TTC549 (cell line): ENCODE results near the gene ITPK1.

Experiments
- FAIRE-seq: peaks from 2 replicates; lab custom pipeline; 2012; peaks lifted over from hg19 to GRCh38; lab: Jason Lieb, UNC

The ITPK1 gene

DNA sequence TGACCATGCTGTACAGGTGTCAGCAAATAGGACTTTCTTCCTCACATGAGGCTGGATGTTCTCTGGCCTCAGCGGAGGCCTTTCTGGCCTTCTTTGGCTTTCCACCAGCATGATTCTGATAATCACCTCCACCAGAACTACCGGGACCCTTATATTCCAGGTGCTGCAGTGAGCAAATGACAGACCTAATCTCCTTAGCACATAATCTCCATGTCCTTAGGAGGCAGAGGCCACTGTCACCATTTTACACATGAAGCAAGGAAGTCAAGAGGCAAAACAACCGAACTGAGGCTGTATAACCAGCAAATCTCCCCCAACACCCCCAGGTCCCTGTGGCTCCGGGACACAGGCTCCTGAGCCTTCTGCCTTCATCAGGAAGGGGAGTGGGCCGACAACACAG, 91.2 kb downstream of the ITPK1 start:
- no peak for FAIRE-seq

DNA sequence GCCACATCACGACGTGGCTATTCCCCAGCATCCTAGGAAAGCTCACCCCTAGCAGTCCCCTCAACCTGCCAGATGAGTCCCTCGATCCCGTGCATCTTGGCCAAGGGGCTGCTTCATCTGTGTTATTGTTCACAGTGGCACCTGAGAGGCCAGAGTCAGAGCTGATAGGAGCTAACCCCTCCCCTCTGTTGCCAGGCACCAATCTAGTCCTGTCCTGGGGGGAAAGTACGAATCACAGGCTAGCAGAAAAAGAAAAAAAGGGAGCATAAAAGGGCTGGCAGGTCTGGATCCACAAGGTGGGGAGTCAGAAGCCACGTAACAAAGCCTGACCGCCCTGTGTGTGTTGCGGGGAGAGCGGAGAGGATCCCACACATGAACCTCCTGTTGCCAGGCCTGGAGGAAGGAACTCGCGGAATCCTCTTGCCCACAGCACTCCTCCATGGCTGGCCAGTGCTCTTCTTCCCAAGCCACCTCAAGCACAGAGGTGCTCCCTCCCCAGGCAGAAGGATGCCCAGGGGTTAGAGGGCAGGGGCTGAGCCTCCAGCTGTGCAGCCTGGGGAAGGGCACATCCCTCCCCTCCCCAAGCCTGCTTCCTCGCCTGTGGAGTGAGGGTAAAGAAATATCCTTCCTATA, 91.8 kb downstream of the ITPK1 start:
- FAIRE-seq, result no peak

DNA sequence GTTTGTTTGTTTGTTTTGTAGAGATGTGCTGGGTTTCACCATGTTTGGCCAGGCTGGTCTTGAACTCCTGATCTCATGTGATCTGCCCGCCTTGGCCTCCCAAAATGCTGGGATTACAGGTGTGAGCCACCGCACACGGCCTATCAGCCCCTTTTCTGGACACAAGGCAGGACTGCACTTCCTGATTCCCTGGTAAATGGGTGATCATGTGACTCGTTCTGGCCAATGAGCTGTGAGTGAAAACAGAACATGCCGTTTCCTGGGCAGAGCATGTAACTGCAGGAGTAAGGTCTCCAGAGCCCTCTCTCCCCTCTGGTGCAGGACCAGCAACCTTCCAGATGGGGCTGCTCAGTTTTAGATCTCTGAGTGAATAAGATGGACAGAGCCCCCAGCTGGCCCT, 92.7 kb downstream of the ITPK1 start:
- no peak for FAIRE-seq

DNA sequence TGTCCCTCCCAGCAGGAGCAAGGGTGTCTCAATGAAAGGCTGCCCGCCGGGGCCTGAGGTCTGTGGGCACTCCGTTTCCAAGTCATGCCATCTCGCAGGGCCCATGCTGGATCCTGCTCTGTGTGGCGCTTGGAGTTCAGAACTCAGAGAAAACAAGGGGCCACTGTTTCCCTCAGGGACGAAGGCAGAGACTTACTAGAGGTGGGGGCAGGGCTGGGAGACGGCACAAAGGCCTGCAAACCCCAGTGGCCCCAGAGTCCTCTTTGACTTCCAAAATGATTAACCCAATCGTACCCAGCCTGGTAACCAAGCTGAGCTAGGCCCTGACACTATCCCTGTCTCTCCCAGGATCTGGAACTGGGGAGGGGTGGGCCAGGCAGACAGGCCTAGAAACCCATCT, 95.8 kb downstream of the ITPK1 start:
- FAIRE-seq, result no peak

DNA sequence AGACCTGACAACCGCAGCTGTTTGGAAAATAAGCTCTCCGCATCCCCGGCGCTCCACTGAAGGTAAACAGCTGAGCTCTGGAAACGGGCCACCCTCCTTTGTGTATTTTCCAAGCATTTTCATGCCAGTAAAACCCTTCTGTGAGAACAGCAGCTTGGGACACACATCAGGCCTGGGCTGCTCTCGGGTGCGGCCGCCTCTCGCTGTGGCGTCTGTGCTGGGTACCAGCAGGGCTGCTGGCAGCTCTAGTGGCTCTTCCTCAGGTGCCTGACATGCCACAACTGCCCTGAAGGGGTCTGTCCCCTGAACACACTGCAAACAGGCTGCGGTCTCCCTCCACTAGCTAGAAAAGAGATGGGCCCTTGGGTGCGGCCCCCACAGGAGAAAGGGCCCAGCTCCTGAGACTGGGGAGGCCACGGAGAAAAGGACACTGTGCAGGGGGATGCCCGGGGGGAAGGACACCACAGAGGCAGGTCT, 96.3 kb downstream of the ITPK1 start:
- FAIRE-seq, result no peak

DNA sequence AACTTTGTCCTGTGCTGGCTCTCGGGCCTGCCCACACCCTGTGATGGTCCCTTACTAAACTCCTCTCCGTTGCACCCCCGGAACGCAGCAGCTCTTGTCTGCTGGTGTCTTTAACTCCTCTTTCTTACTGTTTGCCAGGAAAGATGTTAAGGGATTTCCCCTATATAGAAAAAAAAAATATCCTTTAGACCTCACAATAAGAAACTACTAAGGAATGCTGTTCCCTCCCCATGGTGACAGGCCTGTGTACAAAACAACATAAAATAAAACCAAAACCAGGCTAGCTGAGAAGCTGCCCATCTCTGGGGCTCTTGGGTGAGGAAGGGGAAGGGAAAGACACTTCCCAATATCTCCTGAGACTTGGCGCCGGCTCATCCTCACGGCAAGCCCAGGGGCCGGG, 97.4 kb downstream of the ITPK1 start:
- FAIRE-seq, result no peak

DNA sequence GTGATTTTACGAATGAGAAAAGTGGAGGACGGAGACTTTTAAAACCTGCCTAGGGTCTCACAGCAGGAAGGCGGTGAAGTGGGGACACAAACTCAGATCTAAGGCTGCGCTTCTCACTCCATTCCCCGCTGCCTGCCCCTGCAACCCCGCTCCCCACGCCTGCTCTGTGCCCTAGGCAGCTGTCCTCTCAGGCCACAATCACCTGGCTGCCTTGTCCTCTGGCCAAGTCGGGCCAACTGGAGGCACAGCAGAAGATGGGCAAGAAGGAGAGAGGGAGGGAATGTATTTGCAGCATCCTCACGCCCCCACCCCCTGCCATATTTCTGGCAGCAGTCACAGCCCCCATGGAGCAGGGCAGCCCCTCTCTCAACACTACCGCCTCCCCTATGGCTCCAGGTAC, 97.8 kb downstream of the ITPK1 start:
- FAIRE-seq, result no peak

DNA sequence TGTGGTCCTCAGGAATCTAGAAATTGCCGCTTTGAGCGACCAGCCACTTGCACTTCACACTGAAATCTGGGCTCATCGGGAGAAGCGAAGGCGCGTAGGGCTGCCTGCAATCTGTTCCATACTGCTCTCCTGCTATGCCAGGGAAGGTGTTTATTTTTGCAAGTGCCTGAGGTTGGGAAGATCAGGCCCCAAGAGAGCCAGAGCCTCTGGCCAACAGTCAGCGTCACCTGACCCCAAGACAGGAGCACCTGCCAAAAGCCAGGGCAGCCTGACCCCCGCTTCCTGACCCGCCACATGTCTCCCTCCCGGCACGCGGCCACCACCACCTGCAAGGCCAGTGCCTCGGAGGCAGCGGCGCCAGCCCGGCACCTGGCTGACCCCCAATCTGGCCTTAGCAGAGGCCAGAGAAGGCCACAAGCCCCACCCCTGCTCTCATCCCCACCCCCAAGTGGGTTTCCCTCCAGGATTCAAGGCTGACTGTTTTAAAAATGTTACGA, 98.4 kb downstream of the ITPK1 start:
- no peak for FAIRE-seq

DNA sequence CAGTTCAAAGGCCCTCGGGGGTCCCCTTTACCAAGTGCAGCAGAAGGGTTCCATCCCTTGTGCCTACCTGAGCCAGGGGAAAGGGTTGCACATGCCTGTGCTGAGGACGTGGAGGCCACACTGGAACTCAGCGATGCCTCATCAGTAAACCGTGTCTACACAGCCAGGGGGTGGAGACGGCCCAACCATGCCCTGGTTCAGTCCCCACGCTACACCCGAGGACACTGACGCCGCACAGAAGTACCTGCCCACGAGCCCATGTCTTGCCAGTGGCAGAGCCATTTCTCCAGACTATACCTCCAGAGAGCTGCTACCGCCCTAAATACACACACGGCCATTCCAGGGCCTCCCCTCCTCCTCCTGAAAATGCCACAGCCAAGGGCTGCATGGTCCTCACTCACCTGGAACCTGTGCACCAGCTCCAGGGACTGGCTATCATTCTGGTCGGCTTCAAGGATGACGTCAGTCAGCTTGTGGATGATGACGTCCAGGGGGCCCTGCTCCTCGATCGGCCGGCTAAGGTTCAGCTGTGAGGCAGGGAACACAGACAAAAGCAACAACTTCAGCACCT, 99.4 kb downstream of the ITPK1 start:
- no peak for FAIRE-seq

DNA sequence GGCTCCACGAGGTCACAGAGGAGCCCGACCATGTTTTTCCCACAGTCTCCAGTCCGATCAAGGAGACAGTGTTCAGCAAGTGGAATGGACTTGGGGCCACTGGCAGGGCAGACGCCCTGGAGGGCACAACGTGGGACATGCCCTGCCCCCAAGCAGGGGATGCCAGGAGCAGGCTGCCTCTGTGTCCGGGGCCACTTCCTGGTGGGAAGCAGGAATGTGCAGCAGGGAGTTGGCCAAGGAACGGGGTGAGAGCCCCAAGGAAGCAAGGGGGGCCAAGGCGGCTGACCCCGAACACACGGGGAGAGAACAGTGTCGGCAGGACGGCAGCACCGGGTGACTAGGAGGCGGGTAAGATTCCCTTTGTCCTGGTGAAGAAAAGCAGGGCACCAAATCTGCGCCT, 100.2 kb downstream of the ITPK1 start:
- FAIRE-seq, result no peak

DNA sequence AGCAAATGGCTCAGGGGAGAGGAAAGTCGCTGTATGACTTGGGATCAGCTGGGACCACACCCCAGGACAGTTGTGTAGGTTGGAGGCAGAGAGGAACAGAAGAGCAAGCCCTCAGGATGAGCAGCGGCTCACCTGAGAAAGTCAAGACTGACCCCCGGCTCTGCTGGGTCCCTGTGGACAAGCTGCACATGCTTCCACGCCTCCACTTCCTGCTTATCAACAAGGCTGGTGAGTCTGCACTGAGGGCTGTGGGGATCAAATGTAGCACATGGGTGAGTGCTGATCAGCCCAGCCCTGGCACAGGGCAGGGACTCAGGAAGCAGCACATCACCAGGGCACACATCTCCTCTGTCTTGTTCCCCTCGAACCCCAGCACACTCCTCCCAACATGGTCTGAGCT, 100.7 kb downstream of the ITPK1 start:
- FAIRE-seq, result no peak

DNA sequence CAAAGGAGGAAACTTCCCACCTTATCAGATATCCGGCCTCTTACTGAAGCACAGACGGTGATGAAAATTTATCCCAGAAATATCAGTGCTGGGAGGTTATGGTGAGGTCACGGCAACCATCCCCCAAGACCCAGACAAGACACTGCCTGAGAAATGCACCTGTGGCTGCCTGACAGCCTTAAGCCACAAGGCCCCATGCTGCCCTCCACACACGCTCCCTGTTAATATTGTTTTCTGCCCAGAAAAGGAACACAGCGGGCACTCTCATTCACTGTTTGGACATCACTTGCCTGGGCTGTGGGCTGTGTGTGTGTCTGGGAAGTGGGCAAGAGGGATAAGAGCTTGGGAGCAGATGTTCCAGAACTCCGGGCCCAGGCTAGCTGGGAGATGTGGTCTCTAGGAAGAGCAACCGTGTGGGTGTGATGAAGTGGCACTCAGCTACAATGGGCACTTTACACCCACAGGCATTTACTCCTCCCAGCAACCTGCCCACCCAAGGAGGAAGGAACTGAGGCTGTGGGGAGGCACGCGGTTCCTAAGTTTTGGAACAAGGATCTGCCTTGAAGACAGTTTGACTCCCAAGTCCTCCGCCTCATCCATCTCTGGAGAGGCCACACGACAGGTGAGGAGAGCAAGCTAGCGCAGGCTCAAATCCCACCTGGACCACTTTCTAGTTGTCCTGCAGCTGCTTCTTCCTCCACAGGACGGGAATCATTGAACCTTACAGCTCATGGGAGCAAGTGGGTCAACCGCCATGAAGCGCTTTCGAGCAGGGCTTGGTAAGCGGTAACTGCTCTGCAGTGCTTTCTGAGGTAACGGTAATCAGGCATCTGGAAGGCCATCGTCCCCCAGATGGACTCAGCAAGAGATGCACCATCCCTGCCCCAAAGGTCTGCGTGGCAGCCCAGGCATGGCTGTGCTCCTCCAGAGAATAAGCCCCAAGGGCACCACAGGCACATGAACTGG, 101.4 kb downstream of the ITPK1 start:
- FAIRE-seq, result no peak

DNA sequence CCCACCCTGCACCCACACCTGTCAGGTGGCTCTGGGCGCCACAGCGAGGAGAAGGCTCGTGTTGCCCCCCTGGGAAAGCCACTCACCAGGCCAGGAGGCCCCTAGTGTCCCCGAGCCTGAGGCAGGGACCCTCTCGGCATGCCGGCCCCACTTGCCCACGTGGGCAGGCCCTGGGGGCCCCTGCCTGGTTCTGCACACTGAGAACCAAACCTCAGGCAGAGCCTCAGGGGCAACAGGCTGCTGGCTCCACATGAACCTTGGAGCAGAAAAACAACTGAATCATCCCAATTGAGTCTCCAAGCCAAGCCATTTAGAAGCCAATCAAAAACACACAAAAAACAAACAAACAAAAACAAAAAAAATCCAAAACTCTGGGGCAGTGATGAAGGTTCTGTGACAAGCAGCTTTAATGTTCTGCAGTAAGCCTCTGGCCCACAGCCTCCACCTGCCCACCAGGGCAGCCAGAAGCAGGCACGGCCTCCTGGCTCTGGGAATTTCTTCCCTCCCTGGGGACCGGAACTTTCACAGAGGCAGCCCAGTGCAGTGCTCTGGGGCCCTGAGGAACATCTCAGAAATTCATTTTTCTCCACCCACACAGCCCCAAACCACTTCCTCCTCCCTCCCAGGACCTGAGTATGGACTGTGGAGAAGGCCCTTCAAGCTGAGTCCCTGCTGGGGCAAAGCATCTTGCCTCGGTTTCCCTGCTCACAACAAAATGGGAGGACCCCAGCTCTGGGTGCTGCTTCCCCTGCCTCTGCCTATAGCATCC, 102.6 kb downstream of the ITPK1 start:
- FAIRE-seq, result no peak

DNA sequence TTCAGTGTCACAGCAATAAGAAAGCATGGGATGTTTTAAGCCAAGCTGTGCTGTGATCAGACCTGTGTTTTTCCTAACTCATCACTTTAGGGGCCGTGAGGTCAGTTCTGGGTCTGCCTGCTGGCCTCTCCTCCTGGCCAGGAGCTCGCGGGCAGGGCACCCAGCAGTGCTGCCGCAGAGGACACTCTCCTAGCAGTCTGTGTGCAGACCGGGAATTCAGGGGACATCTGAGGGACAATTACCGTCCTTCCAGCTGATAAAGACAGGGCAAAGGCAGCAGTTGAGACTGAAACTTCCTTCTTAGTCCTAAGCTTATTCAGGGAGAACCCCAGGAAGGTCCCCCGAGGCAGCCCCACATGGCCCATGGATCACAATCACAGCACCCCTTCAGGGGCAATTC, 103.2 kb downstream of the ITPK1 start:
- FAIRE-seq, result no peak

DNA sequence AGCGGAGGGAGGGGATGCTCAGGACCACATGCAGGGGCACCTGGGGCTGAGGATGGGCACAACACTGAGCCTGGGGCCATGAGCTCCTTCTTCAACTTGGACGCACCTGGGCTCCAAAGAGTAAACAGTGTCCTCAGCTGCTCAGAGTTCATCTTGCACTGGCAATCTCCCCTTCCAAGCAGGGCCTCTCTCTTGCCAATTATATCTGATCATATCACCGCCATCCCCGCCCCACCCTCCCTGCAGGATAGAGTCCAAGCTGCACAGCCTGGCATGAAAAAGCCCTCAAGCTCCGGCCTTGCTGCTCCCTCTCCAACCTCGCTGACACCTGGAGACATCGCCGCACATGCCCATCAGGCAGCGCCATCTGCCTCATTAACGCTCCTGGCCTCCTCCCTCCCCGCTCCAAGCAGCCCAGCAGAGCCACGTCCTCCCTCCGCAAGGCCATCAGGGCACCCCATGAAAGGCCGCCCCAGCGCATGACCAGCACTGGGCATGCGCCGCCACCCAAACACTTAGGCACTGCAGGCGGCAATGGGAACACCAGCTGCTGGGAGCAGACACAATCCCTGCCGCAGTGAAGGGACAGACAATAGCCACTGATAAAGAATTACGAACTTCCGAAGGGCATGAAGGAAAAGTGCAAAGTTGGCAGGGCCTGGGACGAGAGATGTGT, 103.9 kb downstream of the ITPK1 start:
- FAIRE-seq, result no peak

DNA sequence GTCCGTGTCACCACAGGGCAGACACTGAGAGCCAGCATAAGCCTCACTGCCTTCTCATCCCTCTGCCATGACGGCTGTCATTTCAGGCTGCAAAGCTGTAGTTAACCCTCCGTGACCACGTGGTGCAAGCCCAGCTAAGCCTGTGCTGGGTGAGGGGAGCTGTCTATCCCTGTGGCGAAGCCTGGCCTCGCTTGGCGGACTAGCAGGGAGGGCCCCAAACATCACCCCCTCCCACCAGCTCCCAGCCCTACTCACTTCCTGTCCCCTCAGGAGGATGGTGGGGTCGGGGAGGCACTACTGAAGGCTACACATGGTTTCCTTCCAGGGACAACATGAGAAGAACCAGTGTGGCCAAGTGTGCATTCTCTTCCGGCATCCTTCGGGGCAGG, 104.6 kb downstream of the ITPK1 start:
- FAIRE-seq, result no peak

DNA sequence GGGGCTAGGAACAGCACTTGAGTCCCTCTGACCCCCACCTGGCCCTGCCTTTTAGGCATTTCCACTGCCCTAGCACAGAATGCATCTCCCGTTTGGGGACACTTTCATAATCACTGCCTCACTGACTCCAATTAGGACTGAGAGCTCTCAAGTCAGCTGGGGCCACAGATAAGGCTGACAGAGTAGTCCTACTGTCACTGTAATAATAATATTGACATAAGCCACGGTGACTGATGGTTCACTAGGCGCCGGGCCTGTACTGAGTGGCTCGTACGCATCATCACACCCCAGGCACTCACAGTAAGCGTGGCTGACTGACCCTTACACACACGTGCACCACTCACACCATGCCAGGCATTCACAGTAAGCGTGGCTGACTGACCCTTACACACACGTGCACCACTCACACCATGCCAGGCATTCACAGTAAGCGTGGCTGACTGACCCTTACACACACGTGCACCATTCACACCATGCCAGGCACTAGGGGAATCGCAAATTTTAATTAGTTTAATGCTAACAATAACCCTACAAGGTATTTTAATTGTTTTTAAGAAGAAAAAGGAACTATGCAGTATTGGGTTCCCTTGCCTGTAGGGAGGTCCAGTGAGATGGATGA, 105.1 kb downstream of the ITPK1 start:
- FAIRE-seq, result no peak

DNA sequence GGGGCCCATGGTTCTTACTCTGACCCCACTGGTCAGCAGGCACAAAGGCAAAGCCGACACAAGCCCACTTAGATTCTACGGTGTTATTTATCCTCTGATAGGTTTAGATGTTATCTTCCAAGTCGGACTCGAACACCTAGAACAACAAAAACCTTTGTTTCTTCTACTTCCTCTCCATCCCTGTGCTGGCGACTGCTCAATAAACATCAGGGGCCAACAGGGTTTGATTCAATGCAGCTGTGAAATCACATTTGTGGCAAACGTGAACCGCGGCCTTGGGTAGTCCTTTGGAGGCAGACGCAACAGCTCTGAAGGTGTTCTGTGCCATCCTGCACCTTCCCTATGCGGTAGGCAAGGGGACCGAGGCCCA, 105.6 kb downstream of the ITPK1 start:
- no peak for FAIRE-seq

DNA sequence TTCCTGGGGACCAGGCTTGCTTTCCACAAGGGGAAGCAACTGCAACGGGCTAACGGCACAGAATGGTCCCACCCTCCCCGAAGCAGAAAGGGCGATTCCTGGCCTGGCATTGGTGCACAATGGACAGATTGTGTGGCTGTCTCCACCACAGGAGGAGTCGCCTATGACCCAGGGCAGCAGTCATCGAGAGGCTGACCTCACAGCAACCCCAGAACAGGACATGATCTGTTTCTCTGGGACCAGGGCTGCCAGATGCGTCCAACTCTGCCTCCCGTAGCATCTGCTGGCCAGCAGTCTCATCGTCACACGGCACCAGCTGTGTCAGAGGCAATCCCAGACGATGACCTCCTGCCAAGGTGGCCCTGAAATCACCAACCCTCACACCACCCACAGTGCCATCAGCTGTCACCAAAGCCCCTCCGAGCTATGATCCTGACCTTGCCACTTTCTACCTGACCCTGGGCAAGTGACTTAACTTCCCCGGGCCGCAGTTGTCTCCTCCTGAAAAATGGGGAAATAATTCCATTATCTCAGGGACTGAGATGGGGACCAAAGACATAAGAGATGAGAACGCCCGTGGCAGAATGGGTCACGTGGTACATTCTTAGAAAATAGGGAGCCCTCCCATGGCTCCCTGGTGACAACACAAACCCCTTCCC, 106.1 kb downstream of the ITPK1 start:
- FAIRE-seq, result no peak

DNA sequence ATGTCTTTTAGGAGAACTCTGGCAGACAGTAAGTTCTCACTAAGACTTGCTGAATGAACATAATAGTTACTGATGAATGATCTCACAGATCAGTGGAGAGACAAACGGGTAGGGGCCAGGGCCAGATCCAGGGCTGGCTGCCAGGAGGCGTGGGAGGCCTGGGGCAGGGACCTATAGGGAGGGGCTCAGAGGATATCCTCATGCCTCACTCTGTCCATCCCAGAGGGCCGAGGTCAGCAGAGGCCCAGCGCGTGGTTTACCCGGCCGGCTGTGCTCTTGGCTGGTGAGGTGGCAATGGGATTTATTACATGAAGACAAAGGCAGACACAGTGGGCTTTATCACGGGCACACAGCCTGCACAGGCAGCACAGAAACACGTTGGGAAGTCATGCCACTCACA, 107.3 kb downstream of the ITPK1 start:
- FAIRE-seq, result no peak
